GM19395 (cell line): ENCODE measurements around the gene NFIA.

Experiments
- ATAC-seq: cut with Tn5 transposase; IDR thresholded peaks from one replicate; pipeline ENCODE4 v1.9.1; 2021; ENCODE audit warnings: mild to moderate bottlenecking, moderate library complexity; ENCODE audit not compliant: unreplicated experiment

NFIA gene

DNA sequence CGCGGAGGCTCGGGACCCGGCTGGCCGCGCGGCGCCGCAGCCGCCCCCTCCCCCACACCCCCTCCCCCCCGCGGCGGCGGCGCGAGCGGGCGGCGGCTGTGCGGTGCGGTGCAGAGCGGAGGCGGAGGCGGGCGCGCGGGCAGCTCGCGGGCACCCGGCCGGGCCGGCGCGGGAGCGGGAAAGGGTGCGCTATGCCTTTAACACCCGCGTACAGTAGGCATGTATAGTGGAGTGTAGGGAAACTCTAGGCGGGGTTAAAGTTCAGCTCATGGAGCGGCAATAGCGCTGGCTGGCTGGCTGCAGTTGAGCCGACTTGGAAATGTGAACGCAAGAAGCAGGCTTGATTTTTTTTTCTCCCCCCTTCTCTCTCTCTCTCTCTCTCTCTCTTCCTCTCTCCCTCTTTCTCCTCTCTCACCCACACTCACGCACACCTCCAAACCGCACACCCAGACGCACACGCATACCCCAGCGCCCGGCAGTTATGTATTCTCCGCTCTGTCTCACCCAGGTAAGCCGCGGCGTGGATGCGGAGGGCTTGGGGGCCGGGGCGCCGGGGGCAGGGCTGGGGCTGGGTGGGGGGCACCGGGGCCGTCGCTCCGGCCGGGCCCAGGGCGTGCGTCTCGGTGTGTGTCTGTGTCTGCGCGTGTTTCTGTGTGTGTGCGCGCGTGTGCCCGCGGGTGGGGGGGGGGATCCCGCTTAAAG, at the start of gene NFIA:
NFIA (plus strand) TSS at position 251 of the 702 bp plus-strand sequence.
- ATAC-seq, result no peak

GRCh38 chr1:61035880-61036279, 46.5 kb upstream of the NFIA start:
- ATAC-seq, result no peak

GRCh38 chr1:61042466-61043009, 39.8 kb upstream of the NFIA start:
- peak; percentile 32 for ATAC-seq

DNA sequence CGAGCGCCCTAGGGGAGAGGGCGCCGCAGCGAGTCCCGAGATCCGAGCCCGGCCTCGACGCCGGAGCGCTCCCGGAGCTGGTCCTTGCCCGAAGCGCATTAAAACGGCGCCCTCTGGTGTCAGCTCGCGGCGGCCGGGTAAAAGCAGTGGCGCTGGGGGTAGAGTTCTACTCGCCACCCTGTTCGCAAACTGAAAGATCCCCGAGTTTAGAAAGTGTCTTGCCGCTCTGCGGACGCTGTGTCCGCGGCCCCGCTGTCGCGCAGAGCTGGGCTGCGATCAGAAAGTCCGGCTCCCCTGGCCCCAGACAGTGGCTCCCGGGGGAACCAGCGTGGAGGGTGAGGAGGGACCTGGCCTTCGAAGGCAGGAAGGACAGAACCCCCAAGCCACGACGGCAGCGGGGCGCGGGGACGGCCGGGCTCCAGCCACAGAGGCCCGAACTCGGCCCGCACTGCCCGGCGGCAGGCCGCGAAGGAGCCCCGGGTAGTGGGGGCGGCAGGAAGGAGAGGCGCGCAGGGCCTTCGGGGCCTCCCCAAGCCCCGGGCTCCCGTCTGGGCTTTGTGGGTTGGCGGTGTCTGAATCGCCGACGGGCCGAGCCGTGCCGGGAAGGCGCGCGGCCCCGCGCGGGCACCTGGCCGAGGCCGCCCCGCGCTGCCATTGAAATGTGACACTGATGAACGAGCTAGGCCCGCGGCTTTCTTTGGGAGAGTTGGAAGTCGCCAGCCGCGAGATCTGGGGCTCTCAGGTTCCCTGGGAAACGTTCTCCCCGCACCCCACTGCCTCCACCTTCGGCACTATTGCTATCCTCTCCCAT, 39.1 kb upstream of the NFIA start:
- ATAC-seq, result peak; percentile 86

DNA sequence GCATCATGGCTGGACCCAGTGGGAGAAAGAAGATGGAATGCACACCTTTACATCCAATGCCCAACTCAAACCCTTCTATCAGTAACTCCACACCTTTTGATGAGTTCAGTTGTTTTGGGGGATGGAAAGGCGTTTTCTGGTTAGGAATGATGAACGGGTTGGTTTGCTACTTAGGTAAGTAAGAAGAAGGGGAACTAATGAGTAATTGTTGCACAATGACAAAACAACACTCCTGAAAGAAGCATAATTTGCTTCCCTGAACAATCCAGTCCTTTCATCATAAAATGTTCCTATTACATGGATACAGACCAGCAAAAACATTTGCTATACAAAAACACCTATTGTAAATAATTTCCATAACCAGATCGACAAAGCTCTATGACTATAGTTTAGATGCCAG, 35.9 kb upstream of the NFIA start:
- ATAC-seq, result no peak

DNA sequence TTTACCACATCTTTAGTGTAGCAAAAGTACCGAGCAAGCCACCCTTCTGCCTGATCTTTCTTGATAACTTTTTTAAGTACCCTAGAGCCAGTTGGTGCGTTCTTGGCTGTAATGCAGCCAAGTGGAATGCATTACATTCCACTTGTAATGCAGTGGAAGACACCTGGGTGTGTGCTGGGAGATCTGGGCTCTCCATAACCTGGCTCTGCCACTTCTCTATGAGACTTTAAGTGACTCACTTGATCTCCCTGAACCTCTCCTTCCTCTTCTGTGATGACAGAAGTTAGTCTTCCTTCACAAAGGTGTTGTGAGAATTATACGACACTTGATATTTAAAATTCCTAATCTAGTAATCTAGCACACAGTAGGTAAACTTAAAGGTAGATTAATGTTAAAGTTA, 35.3 kb upstream of the NFIA start:
- no peak for ATAC-seq

- peak; percentile 78 for ATAC-seq
Measured at GRCh38 chr1:61049850-61050540, 32.4 kb upstream of the NFIA start.

GRCh38 chr1:61050541-61051442, 31.6 kb upstream of the NFIA start:
- peak; percentile 14 for ATAC-seq

GRCh38 chr1:61051443-61051718, 31.0 kb upstream of the NFIA start:
- ATAC-seq, result no peak

- ATAC-seq, result no peak
Measured at GRCh38 chr1:61051719-61052394, 30.5 kb upstream of the NFIA start.

DNA sequence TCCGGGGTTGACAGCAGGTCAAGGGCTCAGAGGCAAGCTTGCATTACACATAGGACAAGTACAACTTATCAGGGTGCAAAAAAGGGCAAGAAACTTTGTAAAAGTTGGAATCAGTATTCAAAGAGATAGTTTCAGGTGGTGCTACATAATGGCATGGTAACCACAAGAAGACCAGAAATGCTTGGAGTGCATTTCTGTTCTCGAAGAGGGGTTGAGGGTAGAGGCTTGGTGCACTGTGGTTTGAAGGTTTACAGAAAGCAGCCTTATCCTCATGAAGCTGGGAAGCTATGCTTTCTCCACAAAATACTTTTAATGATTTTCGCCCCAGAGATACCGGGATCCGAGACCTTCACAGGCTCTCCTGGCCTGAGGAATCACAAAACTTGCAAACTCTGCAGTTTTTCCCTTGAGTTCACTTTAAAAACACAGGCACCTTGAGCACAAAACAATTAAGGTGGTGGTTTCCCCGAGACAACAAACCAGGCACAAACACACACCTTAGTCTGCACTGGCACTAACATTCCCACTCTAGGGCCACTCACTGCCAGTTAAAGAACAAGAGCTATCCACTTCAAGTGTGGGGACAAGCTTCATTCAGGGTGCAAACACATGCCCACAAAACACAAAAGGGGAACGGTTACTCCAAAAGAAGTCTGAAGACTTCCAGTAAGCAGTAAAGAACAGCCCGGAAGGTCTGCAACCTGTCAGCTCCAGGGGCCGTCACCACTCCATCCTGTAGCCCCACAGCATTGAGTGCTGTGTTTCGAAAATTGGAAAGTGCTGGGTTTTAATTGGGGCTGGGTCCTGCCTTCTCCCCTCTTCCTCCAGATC, 29.8 kb upstream of the NFIA start:
- no peak for ATAC-seq

DNA sequence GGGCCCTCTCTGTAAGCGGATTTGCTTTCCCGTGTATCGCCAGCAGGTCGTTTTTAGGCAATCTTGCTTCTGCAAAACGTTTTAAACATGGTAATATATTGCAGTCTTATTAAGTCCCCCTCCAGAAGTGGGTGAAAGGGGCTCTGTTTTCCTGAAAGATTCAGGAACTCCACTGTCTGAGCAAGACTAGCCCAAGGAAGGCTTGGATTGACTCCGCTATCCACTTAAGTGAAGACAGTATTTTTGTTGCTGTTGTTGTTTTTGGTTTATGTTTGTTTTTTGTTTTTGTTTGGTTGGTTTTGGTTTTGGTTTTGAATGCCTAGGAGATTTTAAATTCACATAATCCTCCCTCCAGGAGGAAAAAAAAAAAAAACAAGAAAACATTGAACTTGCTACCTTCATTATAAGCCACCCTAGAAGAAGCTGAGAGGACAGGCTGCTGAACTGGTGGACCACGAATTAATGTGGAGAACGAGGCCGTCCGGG, 29.1 kb upstream of the NFIA start:
- no peak for ATAC-seq

DNA sequence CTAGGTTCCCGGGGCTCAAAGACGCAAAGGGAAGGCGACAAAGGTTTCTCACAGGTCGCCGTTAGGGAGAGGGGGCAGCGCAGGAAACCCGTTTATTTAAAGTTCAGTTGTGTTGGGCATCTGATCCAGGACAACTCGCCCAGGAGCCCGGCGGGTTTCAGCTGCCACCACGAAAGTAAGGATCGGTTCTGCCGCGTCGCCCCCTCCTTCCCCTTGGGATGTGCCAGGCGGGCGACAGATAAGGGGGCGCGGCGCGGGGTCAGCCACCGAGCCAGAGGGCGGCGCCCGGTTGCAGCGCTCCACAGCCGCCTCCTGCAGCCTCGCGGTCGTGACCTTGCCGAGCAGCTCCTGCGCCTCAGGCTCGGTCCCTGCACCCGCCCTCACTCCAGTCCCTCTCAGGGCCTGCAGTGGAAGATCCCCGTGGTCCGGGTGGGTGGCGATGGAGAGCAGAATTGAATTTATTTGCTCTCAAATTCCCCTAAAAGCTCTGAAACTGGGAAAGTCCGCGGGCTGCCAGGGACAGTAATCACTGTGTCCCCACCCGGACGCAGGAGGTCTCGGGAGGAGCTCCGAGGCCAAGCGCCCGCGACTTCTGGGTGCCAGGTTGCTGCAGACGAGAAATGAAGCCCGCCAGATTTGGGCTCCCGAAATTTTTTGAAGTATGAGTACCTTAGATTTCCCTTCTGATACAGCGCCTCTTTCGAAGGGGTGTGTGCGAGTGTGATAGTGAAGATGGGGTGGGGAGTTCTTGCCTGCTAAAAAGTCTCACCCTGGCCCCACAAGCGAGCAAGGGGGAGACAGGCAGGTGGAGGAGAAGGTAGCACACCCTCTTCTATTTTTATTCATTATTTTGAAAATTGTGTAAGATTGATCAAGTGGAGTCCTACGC, 28.4 kb upstream of the NFIA start:
- no peak for ATAC-seq

DNA sequence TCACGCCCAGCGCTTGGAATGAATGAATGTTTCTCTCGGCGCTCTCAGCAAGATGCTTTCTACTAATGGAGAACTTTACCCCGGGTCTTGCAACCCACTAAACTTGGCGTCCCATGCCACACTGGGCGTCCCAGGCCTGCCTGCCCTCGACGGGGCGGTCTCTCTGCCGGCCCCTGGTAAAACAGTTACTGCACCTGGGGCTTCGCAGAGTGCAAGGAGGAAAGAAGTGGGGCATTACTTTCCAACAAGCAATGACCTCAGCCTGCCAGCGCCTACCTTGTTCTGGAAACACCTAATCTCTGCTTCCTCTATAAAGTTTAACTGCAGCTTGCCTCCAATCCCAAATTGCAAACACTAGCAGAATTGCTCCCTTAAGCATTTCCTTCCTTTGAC, 27.8 kb upstream of the NFIA start:
- no peak for ATAC-seq

- no peak for ATAC-seq
Measured at GRCh38 chr1:61055110-61055614, 27.2 kb upstream of the NFIA start.

- no peak for ATAC-seq
Measured at GRCh38 chr1:61056196-61056572, 26.2 kb upstream of the NFIA start.

- ATAC-seq, result no peak
Measured at GRCh38 chr1:61056573-61057439, 25.6 kb upstream of the NFIA start.
